ENCODE results near the gene CCDC70.

Gene CCDC70

DNA sequence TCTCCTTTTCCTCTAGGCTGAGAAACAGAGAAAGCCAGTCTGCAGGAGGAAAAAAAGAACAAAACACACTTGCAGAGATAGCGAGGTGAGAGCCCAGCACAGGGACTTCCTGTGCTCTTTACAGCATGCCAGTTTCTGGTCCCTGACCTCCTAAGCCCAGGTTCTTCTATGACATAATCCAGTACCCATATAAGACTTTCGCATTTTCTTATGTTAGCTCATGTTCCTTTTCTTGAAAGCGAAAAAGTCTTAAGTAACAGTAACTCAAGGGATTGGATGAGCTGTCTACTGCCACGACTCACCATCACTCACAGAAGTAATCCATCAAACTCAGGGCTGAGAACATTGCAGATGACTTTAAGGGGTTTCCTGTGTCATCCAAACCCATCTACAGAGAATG lies 17.4 kb downstream of the CCDC70 start:
- ATAC-seq, result no peak
- TF ChIP-seq, protein P1, sequence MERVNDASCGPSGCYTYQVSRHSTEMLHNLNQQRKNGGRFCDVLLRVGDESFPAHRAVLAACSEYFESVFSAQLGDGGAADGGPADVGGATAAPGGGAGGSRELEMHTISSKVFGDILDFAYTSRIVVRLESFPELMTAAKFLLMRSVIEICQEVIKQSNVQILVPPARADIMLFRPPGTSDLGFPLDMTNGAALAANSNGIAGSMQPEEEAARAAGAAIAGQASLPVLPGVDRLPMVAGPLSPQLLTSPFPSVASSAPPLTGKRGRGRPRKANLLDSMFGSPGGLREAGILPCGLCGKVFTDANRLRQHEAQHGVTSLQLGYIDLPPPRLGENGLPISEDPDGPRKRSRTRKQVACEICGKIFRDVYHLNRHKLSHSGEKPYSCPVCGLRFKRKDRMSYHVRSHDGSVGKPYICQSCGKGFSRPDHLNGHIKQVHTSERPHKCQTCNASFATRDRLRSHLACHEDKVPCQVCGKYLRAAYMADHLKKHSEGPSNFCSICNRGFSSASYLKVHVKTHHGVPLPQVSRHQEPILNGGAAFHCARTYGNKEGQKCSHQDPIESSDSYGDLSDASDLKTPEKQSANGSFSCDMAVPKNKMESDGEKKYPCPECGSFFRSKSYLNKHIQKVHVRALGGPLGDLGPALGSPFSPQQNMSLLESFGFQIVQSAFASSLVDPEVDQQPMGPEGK (CRISPR knock-in tag; IDR thresholded peaks at IDR 0.05; ENCODE audit: borderline replicate concordance), result no peak
- TF ChIP-seq ZNF70 (CRISPR knock-in tag; IDR thresholded peaks at IDR 0.05) (no peak), ESRRG (CRISPR knock-in tag; IDR thresholded peaks at IDR 0.05) (no peak), ZNF565 (CRISPR knock-in tag; conservative IDR thresholded peaks at IDR 0.05; ENCODE audit: low read depth) (no peak), BACH2 (CRISPR knock-in tag; IDR thresholded peaks at IDR 0.05; ENCODE audit: borderline replicate concordance) (no peak), ARNTL (CRISPR knock-in tag; IDR thresholded peaks at IDR 0.05; ENCODE audit: borderline replicate concordance, low read depth) (no peak), ZFP3 (CRISPR knock-in tag; IDR thresholded peaks at IDR 0.05) (no peak), ZC3H10 (CRISPR knock-in tag; IDR thresholded peaks at IDR 0.05) (no peak), TCF4 (CRISPR knock-in tag; IDR thresholded peaks at IDR 0.05; ENCODE audit: borderline replicate concordance) (no peak), ISL1 (CRISPR knock-in tag; IDR thresholded peaks at IDR 0.05) (no peak), RARB (CRISPR knock-in tag; IDR thresholded peaks at IDR 0.05) (no peak), ZFP30 (CRISPR knock-in tag; IDR thresholded peaks at IDR 0.05) (no peak), PPARA (CRISPR knock-in tag; IDR thresholded peaks at IDR 0.05; ENCODE audit: borderline replicate concordance) (no peak)
- TF ChIP-seq, protein P2, sequence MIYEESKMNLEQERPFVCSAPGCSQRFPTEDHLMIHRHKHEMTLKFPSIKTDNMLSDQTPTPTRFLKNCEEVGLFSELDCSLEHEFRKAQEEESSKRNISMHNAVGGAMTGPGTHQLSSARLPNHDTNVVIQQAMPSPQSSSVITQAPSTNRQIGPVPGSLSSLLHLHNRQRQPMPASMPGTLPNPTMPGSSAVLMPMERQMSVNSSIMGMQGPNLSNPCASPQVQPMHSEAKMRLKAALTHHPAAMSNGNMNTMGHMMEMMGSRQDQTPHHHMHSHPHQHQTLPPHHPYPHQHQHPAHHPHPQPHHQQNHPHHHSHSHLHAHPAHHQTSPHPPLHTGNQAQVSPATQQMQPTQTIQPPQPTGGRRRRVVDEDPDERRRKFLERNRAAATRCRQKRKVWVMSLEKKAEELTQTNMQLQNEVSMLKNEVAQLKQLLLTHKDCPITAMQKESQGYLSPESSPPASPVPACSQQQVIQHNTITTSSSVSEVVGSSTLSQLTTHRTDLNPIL (CRISPR knock-in tag; IDR thresholded peaks at IDR 0.05; ENCODE audit: low read depth), result no peak
- TF ChIP-seq, protein P3, sequence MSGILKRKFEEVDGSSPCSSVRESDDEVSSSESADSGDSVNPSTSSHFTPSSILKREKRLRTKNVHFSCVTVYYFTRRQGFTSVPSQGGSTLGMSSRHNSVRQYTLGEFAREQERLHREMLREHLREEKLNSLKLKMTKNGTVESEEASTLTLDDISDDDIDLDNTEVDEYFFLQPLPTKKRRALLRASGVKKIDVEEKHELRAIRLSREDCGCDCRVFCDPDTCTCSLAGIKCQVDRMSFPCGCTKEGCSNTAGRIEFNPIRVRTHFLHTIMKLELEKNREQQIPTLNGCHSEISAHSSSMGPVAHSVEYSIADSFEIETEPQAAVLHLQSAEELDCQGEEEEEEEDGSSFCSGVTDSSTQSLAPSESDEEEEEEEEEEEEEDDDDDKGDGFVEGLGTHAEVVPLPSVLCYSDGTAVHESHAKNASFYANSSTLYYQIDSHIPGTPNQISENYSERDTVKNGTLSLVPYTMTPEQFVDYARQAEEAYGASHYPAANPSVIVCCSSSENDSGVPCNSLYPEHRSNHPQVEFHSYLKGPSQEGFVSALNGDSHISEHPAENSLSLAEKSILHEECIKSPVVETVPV (CRISPR knock-in tag; IDR thresholded peaks at IDR 0.05), result no peak
- TF ChIP-seq, protein P4, sequence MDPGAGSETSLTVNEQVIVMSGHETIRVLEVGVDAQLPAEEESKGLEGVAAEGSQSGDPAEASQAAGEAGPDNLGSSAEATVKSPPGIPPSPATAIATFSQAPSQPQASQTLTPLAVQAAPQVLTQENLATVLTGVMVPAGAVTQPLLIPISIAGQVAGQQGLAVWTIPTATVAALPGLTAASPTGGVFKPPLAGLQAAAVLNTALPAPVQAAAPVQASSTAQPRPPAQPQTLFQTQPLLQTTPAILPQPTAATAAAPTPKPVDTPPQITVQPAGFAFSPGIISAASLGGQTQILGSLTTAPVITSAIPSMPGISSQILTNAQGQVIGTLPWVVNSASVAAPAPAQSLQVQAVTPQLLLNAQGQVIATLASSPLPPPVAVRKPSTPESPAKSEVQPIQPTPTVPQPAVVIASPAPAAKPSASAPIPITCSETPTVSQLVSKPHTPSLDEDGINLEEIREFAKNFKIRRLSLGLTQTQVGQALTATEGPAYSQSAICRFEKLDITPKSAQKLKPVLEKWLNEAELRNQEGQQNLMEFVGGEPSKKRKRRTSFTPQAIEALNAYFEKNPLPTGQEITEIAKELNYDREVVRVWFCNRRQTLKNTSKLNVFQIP (CRISPR knock-in tag; IDR thresholded peaks at IDR 0.05; ENCODE audit: borderline replicate concordance, low read depth), result no peak

DNA sequence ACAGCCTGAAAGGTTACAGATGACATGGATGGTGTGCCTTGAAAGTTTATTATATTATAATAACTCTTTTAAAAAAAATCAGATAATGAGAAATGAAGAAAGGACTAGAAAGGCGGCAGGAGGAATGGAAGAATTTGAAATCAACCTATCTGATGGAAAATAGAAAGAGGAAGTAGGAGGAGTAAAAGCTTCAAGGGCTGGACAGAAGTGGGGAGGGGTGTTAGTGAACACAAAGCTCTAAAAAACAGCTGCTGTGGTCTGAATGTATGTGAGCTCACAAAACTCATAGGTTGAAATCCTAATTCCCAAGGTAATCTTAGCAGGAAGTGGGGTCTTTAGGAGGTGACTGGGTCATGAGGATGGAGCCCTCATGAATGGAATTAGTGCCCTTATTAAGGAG lies 19.5 kb downstream of the CCDC70 start:
- TF ChIP-seq GLIS3 (CRISPR knock-in tag; IDR thresholded peaks at IDR 0.05) (no peak), ESRRG (CRISPR knock-in tag; IDR thresholded peaks at IDR 0.05) (no peak), ZNF70 (CRISPR knock-in tag; IDR thresholded peaks at IDR 0.05) (no peak), SNAI2 (CRISPR knock-in tag; IDR thresholded peaks at IDR 0.05) (no peak), BACH2 (CRISPR knock-in tag; IDR thresholded peaks at IDR 0.05; ENCODE audit: borderline replicate concordance) (no peak), OSR1 (CRISPR knock-in tag; IDR thresholded peaks at IDR 0.05) (no peak), RARB (CRISPR knock-in tag; IDR thresholded peaks at IDR 0.05) (no peak), ZNF565 (CRISPR knock-in tag; conservative IDR thresholded peaks at IDR 0.05; ENCODE audit: low read depth) (no peak)
- TF ChIP-seq, protein P4 (CRISPR knock-in tag; IDR thresholded peaks at IDR 0.05; ENCODE audit: borderline replicate concordance, low read depth), result no peak
- TF ChIP-seq, protein P2 (CRISPR knock-in tag; IDR thresholded peaks at IDR 0.05; ENCODE audit: low read depth), result no peak
- ATAC-seq, result no peak

DNA sequence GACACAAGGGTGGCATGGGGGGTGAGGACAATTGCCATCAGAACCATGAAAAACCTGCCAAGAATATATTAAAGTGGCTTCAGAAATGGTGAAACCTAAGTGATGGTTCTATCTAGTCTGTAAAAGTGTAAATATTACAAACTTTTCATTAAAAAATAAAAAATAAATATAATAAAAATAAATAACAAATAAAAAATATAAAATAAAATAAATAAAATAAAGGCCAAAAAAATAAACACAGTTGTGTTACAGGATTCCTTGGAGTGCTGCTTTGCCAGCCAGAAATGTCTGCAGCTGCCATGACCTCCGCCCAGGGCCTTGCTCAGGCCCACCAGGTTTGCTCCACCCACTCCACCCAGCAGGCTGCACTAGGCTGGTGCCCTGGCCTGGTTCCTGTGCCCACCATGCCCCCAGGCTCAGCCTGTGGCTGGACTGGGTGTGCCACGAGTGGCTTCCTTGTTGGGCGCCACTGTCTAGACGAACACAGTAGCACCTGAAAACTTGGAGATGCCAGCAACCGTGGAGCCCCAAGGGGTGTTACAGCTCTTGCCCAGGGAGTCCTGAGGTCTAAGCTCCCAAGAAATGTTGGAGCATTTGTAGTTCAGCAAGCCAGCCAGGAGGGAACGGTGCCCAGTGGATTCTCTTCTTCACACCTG lies 20.9 kb downstream of the CCDC70 start:
- no peak for ATAC-seq
- TF ChIP-seq ESRRG (CRISPR knock-in tag; IDR thresholded peaks at IDR 0.05) (no peak), ISL1 (CRISPR knock-in tag; IDR thresholded peaks at IDR 0.05) (no peak), ZC3H10 (CRISPR knock-in tag; IDR thresholded peaks at IDR 0.05) (no peak), ZNF70 (CRISPR knock-in tag; IDR thresholded peaks at IDR 0.05) (no peak), ZFP30 (CRISPR knock-in tag; IDR thresholded peaks at IDR 0.05) (no peak), OSR1 (CRISPR knock-in tag; IDR thresholded peaks at IDR 0.05) (no peak)
- TF ChIP-seq, protein P4 (CRISPR knock-in tag; IDR thresholded peaks at IDR 0.05; ENCODE audit: borderline replicate concordance, low read depth), result no peak
- TF ChIP-seq, protein P3 (CRISPR knock-in tag; IDR thresholded peaks at IDR 0.05), result no peak
- TF ChIP-seq, protein P5, sequence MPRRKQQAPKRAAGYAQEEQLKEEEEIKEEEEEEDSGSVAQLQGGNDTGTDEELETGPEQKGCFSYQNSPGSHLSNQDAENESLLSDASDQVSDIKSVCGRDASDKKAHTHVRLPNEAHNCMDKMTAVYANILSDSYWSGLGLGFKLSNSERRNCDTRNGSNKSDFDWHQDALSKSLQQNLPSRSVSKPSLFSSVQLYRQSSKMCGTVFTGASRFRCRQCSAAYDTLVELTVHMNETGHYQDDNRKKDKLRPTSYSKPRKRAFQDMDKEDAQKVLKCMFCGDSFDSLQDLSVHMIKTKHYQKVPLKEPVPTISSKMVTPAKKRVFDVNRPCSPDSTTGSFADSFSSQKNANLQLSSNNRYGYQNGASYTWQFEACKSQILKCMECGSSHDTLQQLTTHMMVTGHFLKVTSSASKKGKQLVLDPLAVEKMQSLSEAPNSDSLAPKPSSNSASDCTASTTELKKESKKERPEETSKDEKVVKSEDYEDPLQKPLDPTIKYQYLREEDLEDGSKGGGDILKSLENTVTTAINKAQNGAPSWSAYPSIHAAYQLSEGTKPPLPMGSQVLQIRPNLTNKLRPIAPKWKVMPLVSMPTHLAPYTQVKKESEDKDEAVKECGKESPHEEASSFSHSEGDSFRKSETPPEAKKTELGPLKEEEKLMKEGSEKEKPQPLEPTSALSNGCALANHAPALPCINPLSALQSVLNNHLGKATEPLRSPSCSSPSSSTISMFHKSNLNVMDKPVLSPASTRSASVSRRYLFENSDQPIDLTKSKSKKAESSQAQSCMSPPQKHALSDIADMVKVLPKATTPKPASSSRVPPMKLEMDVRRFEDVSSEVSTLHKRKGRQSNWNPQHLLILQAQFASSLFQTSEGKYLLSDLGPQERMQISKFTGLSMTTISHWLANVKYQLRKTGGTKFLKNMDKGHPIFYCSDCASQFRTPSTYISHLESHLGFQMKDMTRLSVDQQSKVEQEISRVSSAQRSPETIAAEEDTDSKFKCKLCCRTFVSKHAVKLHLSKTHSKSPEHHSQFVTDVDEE (CRISPR knock-in tag; IDR thresholded peaks at IDR 0.05), result no peak

Measured in SK-N-SH treated with all-trans-retinoic acid at 6 μM for 48 hours (cell line).